H1 (cell line): ENCODE data around the gene ADAMTS14. TPM values are rescaled to one million over a fixed set of nuclear protein-coding genes. Genes with fewer than 3 reads are reported as not detected.

Source experiments
- CEBPB ChIP-seq: IDR thresholded peaks from 2 replicates; pipeline ENCODE4 v1.6.1; 2012; ENCODE audit warnings: low read depth, low read length
- EZH2 ChIP-seq: fragments of 200-600 bp; sonication (generic); IDR thresholded peaks from 2 replicates; pipeline ENCODE4 v1.7.1; 2012; ENCODE audit warnings: low read depth, mild to moderate bottlenecking, moderate library complexity, low read length, inconsistent platforms; ENCODE audit not compliant: severe bottlenecking
- JUN ChIP-seq: IDR thresholded peaks from 2 replicates; pipeline ENCODE4 v1.6.1; 2011; ENCODE audit warnings: low read depth, mild to moderate bottlenecking, improper control_type of control experiment, low read length
- PHF8 ChIP-seq: fragments of 200-600 bp; sonication (generic); conservative IDR thresholded peaks from 2 replicates; pipeline ENCODE4 v1.7.1; 2012; ENCODE audit warnings: low read depth, mild to moderate bottlenecking, inconsistent platforms, low read length, moderate library complexity
- POLR2A ChIP-seq, 2 experiments: IDR thresholded peaks; 1 replicate in 1 of 2; 2 replicates in 1 of 2; pipeline ENCODE4 v1.6.1; 2011; ENCODE audit warnings: low read depth in 2 of 2, low read length in 2 of 2, mild to moderate bottlenecking in 2 of 2; ENCODE audit errors: control extremely low read depth in 1 of 2
- RFX5 ChIP-seq: IDR thresholded peaks from 2 replicates; pipeline ENCODE4 v1.6.1; 2011; ENCODE audit warnings: low read depth, low read length, improper control_type of control experiment, borderline replicate concordance
- SP2 ChIP-seq: IDR thresholded peaks from 2 replicates; pipeline ENCODE4 v1.6.1; 2012; ENCODE audit warnings: mild to moderate bottlenecking, low read length, inconsistent platforms
- SRF ChIP-seq: IDR thresholded peaks from 2 replicates; pipeline ENCODE4 v1.6.1; 2011; ENCODE audit warnings: mild to moderate bottlenecking, low read depth, low read length, moderate library complexity
- TEAD4 ChIP-seq: IDR thresholded peaks from 2 replicates; pipeline ENCODE4 v1.6.1; 2012; ENCODE audit warnings: low read depth, low read length, inconsistent platforms, mixed read lengths
- ZNF274 ChIP-seq: IDR thresholded peaks from 2 replicates; pipeline ENCODE4 v1.7.0; 2012; ENCODE audit warnings: low read length, borderline replicate concordance; ENCODE audit errors: extremely low read depth
- polyA plus RNA-seq, 7 experiments: library from polyadenylated mRNA; depleted of rRNA in 3 of 7; stranded (reverse) in 5 of 7; unstranded in 2 of 7; fragments of >200 nt in 5 of 7; fragments of 200-250 nt in 2 of 7; gene quantifications; 1 replicate in 5 of 7; 2 replicates in 1 of 7; 4 replicates in 1 of 7; pipeline versions ENCODE4 v1.2.1 to v1.2.3, GENCODE V29; 2011 to 2013; ENCODE audit warnings: missing spikeins in 2 of 7, mixed read lengths in 2 of 7
- total RNA-seq: library from RNA; stranded (reverse); fragmentation: NEBNext Ultra II Directional; extraction: Animal tissue kit (Norgen Biotek cat#: 25700); gene quantifications from 2 replicates; pipeline ENCODE4 v1.2.1, GENCODE V29; 2021
- TF ChIP-seq, protein P1 (sequence below): IDR thresholded peaks from 2 replicates; pipeline ENCODE4 v1.6.1; 2011; ENCODE audit warnings: low read length, improper control_type of control experiment

Gene ADAMTS14
- total and polyA plus RNA-seq, 2 of the 8 experiments (the other 6 are each of a cell fraction or from before 2014, with no cell fraction given), result 2.0 to 2.3 TPM

DNA sequence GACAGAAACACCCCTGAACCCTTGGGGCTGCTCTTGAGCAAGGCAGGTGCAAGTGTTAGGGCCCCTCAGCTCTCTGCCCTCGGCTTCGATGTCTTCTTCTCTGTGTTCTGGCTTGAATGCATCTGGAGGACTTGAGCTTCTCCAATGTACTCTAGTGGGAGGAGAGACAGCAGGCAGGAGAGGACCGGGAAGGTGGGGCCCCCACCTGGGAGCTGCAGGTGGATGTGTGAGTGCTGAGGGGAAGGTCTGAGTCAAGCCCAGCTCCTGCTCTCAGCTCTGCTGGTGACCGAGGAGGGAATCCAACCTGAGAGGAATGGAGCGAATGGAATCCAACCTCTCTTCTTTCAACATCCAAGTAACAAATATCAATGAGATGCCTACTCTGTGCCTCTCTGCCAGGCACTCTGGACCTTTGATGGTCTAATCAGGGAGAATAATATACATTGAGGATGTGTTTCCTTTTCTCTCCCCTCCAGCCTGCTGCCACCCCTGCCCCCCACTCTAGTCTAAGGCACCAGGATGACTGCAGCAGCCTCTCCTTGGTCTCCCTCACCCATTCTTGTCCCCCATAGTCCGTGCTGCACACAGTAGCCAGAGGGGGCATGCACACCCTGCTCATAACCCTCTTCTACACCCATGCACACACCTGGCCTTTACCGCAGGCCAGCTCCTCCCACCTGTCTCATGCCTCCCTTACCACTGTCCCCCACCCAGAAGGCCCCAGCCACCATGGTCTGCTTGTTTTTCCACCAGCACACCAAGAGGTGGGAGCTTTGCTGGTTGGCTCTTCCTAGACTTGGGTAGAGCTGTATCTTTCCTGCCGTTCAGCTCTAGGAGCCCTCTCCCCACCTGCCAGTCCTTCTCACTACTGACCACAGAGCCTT is 99.2 kb downstream of the ADAMTS14 start (continued):
- TF ChIP-seq, protein P1, sequence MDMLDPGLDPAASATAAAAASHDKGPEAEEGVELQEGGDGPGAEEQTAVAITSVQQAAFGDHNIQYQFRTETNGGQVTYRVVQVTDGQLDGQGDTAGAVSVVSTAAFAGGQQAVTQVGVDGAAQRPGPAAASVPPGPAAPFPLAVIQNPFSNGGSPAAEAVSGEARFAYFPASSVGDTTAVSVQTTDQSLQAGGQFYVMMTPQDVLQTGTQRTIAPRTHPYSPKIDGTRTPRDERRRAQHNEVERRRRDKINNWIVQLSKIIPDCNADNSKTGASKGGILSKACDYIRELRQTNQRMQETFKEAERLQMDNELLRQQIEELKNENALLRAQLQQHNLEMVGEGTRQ, result no peak
- TF ChIP-seq SP2 (no peak), SRF (no peak), RFX5 (no peak), EZH2 (no peak), TEAD4 (no peak), CEBPB (no peak), JUN (no peak), ZNF274 (no peak), POLR2A (IDR thresholded peaks at IDR 0.05; ENCODE audit: control extremely low read depth in 1 of 2, low read depth in 2 of 2, low read length in 2 of 2) (no peak), PHF8 (no peak)
